Activated naive CD8-positive, alpha-beta T cell (primary cell): ENCODE measurements around the gene CCDC194.
"Not testable (repeated sequence)": the region's sequence is repeated elsewhere in the genome, so short reads cannot be mapped to it uniquely, and the experiment has no call there.

Experiments used
- H3K27ac Mint-ChIP-seq: one replicate; pipeline ENCODE4 v1.8.0; 2021; ENCODE audit warnings: mixed read lengths
- H3K27me3 Mint-ChIP-seq: one replicate; pipeline ENCODE4 v1.8.0; 2021; ENCODE audit warnings: mixed read lengths
- H3K36me3 Mint-ChIP-seq: one replicate; pipeline ENCODE4 v1.8.0; 2021; ENCODE audit warnings: mixed read lengths
- H3K4me1 Mint-ChIP-seq: one replicate; pipeline ENCODE4 v1.8.0; 2021; ENCODE audit warnings: low read depth, mixed read lengths
- H3K4me3 Mint-ChIP-seq: one replicate; pipeline ENCODE4 v1.8.0; 2021; ENCODE audit warnings: mild to moderate bottlenecking, mixed read lengths
- H3K9me3 Mint-ChIP-seq: one replicate; pipeline ENCODE4 v1.8.0; 2021; ENCODE audit warnings: low read depth, mixed read lengths

Gene CCDC194

DNA sequence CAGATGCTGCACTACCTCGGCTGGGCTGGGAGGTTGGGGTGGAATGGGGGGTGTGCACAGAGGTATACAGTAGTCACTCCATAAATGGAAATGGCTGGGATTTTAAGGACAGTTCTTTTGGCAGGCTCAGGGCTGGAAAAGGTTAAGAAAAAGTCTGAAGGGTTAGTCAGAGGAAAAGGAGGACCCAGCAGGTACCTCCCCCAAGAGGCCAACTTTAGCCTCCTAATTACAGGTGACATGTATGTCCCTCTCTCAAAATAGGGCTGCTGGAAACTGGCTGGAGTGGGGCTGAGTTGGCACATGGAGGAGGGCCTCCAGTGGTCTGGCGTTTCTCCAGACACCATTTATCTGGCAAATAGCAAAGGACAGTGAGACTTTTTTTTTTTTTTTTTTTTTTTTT lies 994 bp downstream of the CCDC194 start:
- no peak overlapping the region for H3K4me3 Mint-ChIP-seq

DNA sequence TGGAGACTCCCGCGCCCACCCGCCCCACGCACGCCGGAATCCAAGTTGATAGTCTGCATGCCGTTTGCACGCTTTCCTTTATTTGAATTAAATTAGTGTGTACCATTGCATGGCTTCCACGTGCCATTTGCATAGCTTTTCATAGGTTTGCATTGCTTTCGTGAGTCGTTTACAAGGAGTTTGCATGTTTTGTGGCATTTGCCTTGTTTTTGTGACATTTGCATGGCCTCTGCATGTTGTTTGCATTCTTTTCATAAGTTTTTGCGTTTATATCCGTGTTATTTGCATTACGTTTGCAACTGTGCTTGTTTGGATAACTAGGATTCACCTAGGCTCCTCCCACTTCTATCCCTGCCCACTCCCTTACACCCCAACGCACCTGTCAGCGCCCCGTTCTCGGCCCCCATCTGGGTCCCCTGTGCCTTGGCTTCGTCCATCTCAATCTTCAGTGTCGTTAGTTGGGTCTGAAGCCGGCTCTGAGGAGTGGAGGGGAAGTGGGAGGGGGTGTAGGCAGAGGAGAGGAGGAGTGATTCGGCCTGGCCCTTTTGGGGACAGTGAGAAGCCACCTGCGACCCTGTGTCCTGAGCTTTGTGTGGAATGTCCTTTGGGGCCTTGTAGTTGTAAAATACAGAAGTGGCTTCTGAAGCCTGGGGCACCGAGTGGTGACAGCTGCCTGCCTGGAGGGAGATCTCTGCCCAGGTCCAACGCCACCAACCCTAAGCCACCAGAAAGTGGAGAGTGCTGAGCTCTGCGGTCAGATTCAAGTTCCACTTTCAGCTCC lies 2.4 kb downstream of the CCDC194 start:
- no peaks in the 10 kb centered on the region for H3K27me3 Mint-ChIP-seq
- H3K4me3 Mint-ChIP-seq = peak overlapping the region; percentile 72
- H3K9me3 Mint-ChIP-seq = peaks cover 3% of the 10 kb centered on the region
- no peaks in the 10 kb centered on the region for H3K36me3 Mint-ChIP-seq
- H3K4me1 Mint-ChIP-seq = peaks cover 19% of the 10 kb centered on the region
- no peak overlapping the region for H3K27ac Mint-ChIP-seq

More for the DNA sequence above, 994 bp downstream of the CCDC194 start:
- Mint-ChIP-seq H3K9me3 (peaks cover 3% of the 10 kb centered on the region), H3K27me3 (no peaks in the 10 kb centered on the region), H3K27ac (no peak overlapping the region), H3K4me1 (peaks cover 19% of the 10 kb centered on the region), H3K36me3 (no peaks in the 10 kb centered on the region)

DNA sequence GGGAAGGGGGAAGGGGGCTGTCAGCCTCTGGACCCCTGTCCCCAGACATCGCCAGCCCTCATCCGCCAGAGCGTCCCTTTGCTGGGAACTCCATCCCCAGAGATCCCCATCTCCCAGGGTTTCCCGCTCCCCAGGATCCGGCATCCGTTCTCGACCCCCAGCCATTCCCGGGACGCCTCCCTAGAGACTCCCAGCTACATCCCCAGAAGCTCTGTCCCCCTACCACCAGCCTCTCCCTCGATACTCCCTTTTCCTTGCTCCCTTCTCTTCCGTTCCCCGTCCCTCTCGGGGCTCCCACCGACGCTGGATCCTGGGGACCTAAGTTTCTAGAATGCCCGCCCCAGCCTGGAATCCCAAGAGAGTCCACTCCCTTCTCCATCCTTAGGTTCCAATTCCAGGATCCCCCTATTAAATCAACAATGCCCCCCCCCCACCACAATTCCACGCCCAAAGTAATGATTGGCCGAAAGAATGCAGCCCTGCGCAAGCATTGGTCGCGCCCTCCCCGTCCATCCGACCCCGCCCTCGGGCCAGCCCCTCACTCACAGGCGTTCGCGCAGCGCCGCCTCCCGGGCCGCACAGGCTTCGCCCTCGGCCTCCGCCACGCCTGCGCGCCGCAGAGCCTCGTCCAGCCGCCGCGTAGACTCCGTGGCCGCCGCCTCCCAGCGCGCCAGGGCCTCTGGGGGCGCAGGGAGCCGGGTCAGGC lies 3.2 kb downstream of the CCDC194 start:
- Mint-ChIP-seq H3K27ac (no peak overlapping the region), H3K4me3 (peak overlapping the region; percentile 91), H3K4me1 (peaks cover 19% of the 10 kb centered on the region), H3K36me3 (no peaks in the 10 kb centered on the region), H3K27me3 (no peaks in the 10 kb centered on the region), H3K9me3 (peaks cover 3% of the 10 kb centered on the region)

DNA sequence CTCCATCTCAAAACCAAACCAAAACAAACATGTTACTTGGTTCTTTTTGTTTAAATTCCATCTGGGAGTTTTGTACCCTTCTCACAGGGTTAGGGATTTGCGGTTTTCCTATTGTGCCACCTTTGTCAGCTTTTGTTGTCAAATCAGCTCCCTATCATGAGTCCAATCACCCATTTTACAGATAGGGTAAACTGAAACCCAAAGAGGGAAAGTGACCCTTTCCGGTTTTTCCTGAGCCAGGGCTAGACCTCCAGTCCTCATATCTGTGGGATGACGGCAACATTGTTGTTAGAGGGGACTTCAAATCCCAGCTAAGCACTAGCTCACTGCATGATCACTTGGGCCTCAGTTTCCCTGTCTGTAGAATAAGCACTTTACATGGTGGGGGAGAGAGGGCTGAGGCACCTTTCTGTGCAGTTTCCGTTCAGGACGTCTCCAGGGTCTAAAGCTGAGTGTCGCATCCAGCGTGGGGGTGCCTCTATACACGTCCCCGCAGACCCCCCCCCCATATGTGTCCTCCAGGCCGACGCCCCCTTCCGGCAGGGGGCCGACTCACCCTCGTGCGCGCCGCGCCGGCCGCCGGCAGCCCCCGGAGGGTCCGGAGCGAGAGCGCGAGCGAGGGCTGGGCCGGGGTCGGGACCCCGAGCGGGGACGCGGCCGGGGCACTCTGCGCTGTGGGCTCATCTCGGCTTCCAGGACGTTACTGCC lies 3.9 kb downstream of the CCDC194 start:
- Mint-ChIP-seq H3K36me3 (no peaks in the 10 kb centered on the region), H3K9me3 (peaks cover 3% of the 10 kb centered on the region), H3K4me3 (peak overlapping the region; percentile 91), H3K27ac (no peak overlapping the region), H3K27me3 (no peaks in the 10 kb centered on the region), H3K4me1 (peaks cover 15% of the 10 kb centered on the region)

DNA sequence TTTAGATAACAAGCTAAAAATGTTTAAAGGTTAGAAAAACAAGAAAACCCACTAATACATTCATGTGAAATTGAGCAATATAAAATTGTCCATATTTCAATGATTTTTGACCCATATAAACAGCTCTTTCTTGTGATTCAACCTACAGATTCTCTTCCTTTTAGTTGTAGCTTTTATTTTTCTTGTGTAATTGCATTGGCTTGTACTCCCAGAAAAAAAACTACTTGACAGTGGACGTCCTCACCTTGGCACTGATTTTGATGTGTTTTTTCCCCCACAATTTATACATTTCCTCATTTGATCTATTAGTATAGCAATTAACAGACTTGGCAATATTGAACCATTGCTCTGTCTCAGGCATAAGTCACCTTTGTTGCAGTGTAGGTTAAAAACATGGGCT lies 4.7 kb downstream of the CCDC194 start:
- no peak overlapping the region for H3K27ac Mint-ChIP-seq
- H3K27me3 Mint-ChIP-seq = no peaks in the 10 kb centered on the region
- peaks cover 12% of the 10 kb centered on the region for H3K4me1 Mint-ChIP-seq
- H3K36me3 Mint-ChIP-seq = no peaks in the 10 kb centered on the region
- no peak overlapping the region for H3K4me3 Mint-ChIP-seq
- peaks cover 3% of the 10 kb centered on the region for H3K9me3 Mint-ChIP-seq

DNA sequence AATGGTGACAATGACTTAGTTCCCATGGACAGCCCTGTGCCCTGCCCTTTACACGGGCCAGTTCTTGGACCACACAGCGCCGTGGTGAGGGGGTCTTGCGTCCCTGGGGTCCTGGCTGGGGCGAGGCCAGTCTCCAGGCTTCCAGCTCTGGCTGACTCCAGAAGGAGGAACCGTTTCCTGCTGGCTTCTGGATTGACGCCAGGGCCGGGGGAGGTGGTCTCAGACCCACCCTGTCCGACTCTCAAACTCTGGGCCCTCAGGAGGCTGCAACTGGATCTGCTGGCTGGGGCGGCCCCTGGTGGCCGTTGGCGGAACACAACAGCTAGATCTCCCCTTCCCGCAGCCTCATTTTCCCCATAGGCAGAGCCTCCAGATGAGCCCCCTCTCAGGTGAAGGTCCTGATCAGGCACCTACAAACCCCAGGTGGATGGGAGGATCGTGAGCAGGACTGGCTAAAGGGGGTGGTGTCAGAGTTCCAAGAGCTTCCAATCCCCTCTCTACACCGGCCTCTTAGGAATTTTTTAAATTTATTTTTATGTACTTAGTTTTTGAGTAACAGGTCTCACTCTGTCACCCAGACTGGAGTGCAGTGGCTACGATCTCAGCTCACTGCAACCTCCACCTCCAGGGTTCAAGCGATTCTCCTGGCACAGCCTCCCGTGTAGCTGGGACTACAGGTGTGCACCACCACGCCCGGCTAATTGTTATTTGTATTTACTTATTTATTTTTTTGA lies 8.0 kb downstream of the CCDC194 start:
- no peaks in the 10 kb centered on the region for H3K27me3 Mint-ChIP-seq
- peaks cover 10% of the 10 kb centered on the region for H3K4me1 Mint-ChIP-seq
- no peaks in the 10 kb centered on the region for H3K36me3 Mint-ChIP-seq
- H3K4me3 Mint-ChIP-seq = no peak overlapping the region
- H3K27ac Mint-ChIP-seq = no peak overlapping the region
- H3K9me3 Mint-ChIP-seq = peaks cover 3% of the 10 kb centered on the region

DNA sequence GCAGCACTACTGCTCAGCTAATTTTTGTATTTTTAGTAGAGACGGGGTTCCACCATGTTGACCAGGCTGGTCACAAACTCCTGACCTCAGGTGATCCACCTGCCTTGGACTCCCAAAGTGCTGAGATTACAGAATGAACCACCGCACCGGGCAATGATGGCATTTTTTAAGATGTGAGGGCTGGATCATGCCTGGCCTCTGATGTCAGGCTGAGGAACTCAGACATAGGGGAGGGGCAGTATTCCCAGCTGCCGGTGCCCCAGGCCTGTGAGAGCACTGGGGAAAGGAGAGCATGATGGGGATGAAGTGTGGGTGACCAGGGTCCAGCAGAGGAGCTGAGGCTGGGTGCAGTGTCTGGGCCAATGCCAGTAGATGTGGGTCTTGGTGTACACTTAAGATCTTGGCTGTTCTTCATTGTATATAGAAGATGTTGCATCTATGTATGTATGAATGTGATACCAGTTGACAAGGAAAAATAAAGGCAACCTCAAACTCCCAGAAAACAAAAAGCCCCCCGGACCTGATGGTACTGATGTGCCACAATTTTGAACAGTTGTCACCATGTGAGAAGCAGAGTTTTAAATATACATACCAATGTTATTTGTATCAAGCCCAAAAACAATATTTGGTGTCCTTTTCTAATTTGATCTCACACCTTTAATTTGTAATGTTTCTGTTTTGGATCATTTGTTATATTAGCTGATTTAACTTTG lies 13.4 kb downstream of the CCDC194 start:
- Mint-ChIP-seq H3K27ac (no peak overlapping the region), H3K36me3 (peaks cover 3% of the 10 kb centered on the region), H3K4me1 (peaks cover 7% of the 10 kb centered on the region), H3K27me3 (peaks cover 2% of the 10 kb centered on the region), H3K9me3 (no peaks in the 10 kb centered on the region), H3K4me3 (no peak overlapping the region)

DNA sequence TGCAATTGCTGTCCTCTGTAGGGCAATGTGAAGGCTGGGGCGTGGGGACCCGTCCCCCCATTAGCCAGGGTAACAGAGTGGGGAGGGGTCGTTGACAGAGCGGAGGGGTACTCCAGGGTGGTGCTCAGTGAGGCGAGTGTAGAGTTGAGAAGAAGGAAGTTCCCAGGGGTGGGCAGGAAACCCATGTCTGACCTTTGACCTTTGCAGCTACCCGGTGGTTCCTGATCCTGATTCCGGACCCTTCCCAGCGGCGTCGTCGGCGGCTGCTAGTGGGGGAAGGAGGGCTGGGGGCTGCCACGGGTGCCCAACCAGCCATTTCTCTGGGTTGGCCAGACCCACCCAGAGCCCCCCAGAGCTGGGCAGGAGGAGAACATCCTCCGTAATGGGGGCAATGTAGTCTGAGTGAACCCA lies 14.8 kb downstream of the CCDC194 start:
- Mint-ChIP-seq H3K27ac (no peak overlapping the region), H3K27me3 (peaks cover 2% of the 10 kb centered on the region), H3K4me1 (peaks cover 7% of the 10 kb centered on the region), H3K9me3 (no peaks in the 10 kb centered on the region), H3K36me3 (peaks cover 3% of the 10 kb centered on the region), H3K4me3 (no peak overlapping the region)

DNA sequence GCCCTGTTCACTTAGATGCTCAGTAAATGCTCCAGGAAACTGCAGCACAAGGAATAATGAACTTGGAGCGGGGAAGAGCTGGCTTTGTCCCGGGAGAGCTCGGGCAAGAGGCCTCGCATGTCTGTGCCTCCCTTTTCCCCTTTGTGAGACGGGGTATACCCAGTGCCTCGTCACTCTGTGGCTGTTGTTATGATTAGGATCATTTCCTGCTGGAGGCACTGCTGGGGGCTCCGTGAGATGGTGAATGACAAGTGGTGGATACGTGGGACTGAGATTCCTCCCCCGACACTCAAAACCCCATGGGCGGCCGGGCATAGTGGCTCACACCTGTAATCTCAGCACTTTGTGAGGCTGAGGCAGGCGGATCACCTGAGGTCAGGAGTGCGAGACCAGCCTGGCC lies 15.7 kb downstream of the CCDC194 start:
- Mint-ChIP-seq H3K9me3 (no peaks in the 10 kb centered on the region), H3K4me3 (no peak overlapping the region), H3K27ac (no peak overlapping the region), H3K4me1 (peaks cover 5% of the 10 kb centered on the region), H3K36me3 (peaks cover 3% of the 10 kb centered on the region), H3K27me3 (peaks cover 2% of the 10 kb centered on the region)

DNA sequence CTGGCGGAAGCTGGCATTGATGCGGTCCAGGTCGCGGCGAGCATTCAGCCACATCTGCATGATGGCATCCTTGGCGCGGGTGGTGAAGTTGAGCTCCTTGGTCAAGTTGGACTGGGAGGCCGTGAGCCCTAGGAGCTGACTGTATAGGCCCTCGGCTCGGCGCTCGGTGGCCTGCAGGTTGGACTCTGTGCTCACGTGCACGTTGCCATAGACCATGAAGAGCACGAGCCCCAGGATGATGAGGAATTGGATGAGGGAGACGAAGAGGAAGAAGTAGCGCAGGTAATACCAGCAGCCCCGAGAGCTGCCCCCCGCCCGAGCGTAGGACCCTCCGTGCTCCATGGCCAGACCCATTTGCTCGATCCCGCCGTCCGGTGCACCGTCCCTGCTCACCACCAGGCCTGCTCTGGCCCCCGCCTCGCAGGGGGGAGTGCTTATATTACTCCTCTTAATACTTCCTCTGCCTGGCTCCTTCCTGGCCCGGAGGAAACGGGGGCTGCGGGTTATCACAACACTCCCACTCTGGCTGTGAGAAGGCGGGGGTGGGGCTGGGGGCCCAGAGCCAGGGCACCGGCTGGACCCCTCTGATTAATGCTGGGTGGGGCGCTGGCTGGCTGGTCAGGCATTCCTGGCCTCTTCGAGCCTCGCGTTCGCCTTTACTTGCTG lies 16.9 kb downstream of the CCDC194 start, which contains the start of gene PLVAP:
PLVAP (minus strand) TSS at position 408 of the 666 bp plus-strand sequence; CDS start at position 354, 54 bp downstream.
- H3K27ac Mint-ChIP-seq = no peak within 1 kb of the TSS
- H3K36me3 Mint-ChIP-seq = peaks cover 3% of the 10 kb centered on the region
- no peaks in the 10 kb centered on the region for H3K9me3 Mint-ChIP-seq
- peaks cover 2% of the 10 kb centered on the region for H3K27me3 Mint-ChIP-seq
- no peak within 1 kb of the TSS for H3K4me3 Mint-ChIP-seq
- H3K4me1 Mint-ChIP-seq = no peaks in the 10 kb centered on the region

DNA sequence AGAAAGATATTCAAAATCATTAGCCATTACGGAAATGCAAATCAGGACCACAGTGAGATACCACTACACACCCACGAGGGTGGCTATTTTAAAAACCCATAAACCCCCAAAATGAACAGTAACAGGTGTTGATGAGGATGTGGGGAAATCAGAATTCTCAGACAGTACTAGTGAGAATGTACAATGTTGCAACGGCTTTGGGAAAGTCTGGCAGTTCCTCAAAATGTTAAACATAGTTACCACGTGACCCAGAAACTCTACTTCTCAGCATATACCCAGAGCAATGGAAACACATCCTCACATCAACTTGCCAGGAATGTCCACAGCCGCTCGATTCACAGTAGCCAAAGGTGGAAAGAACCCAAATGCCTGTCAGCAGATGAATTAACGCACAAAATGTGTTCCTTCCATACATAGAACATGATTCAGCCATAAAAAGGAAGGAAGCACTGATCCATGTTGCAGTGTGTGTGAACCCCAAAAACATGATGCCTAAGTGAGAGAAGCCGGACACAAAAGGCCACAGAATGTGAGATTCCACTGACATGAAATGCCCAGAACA lies 23.9 kb downstream of the CCDC194 start:
- no peak overlapping the region for H3K4me3 Mint-ChIP-seq
- H3K27ac Mint-ChIP-seq = no peak overlapping the region
- no peaks in the 10 kb centered on the region for H3K36me3 Mint-ChIP-seq
- H3K9me3 Mint-ChIP-seq = no peaks in the 10 kb centered on the region
- H3K27me3 Mint-ChIP-seq = peaks cover 3% of the 10 kb centered on the region
- no peaks in the 10 kb centered on the region for H3K4me1 Mint-ChIP-seq

DNA sequence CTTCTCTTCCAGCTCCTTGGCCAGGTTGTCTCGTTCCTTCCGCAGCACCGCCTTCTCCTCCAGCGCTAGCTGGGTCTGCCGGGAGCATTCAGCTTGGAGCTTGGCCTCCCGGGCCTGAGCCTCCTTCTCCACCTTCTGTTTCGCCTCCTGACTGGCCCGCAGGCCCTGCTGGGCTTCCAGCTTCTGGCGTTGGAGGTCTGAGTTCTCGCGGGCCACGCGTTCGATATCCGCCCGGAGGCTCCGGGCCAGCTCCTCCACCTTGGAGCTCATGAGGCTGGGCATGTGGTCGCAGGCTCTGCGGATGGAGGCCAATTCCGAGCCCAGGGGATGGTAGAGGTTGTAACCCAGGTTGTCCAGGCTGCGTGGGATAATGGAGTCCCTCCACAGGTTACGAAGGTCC lies 28.6 kb downstream of the CCDC194 start:
- Mint-ChIP-seq H3K4me3 (no peak overlapping the region), H3K36me3 (no peaks in the 10 kb centered on the region), H3K4me1 (no peaks in the 10 kb centered on the region), H3K9me3 (no peaks in the 10 kb centered on the region), H3K27me3 (peaks cover 5% of the 10 kb centered on the region), H3K27ac (no peak overlapping the region)

DNA sequence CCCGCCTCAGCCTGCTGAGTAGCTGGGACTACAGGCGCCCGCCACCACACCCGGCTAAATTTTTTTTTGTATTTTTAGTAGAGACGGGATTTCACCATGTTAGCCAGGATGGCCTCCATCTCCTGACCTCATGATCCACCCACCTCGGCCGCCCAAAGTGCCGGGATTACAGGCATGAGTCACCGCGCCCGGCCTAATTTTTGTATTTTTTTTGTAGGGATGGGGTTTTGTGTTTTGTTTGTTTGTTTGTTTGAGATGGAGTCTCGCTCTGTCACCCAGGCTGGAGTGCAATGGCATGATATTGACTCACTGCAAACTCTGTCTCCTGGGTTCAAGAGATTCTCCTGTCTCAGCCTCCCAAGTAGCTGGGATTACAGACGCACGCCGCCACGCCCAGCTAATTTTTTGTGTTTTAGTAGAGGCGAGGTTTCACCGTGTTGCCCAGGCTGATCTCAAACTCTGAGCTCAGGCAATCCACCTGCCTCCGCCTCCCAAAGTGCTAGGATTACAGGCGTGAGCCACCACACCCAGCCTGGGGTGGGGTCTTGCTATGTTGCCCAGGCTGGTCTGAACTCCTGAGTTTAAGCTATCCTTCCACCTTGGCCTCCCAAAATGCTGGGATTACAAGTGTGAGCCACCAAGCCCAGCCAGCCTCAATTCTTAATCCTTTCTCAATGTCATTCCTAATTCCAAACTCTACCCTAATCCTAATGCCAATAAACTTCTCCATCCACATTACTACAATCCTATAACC lies 30.0 kb downstream of the CCDC194 start:
- not testable (repeated sequence) for H3K4me1 Mint-ChIP-seq, H3K27ac Mint-ChIP-seq, H3K9me3 Mint-ChIP-seq, H3K36me3 Mint-ChIP-seq, H3K4me3 Mint-ChIP-seq, H3K27me3 Mint-ChIP-seq
